ENCODE results near the gene WDFY4.

Gene WDFY4

GRCh38 chr10:48696535-48696873 lies 11.8 kb downstream of the WDFY4 start:
- TF ChIP-seq CTCF (IDR thresholded peaks at IDR 0.05): no peak

- TF ChIP-seq CTCF (IDR thresholded peaks at IDR 0.05): no peak
Measured at GRCh38 chr10:48697091-48697490, 12.4 kb downstream of the WDFY4 start.

GRCh38 chr10:48697821-48698764 lies 13.4 kb downstream of the WDFY4 start:
- TF ChIP-seq CTCF (IDR thresholded peaks at IDR 0.05): no peak

GRCh38 chr10:48699011-48699627 lies 14.4 kb downstream of the WDFY4 start:
- TF ChIP-seq CTCF (IDR thresholded peaks at IDR 0.05): no peak

GRCh38 chr10:48700071-48700470 lies 15.4 kb downstream of the WDFY4 start:
- TF ChIP-seq CTCF (IDR thresholded peaks at IDR 0.05): no peak

- TF ChIP-seq CTCF (IDR thresholded peaks at IDR 0.05): no peak
Measured at GRCh38 chr10:48700493-48700892, 15.8 kb downstream of the WDFY4 start.

GRCh38 chr10:48701139-48701901 lies 16.6 kb downstream of the WDFY4 start:
- no peak for TF ChIP-seq CTCF (IDR thresholded peaks at IDR 0.05)

Data from LNCAP (cell line).